HG03439 (cell line): ENCODE data around the gene MCC.

Source experiments
- ATAC-seq: cut with Tn5 transposase; IDR thresholded peaks from one replicate; pipeline ENCODE4 v1.9.1; 2021; ENCODE audit warnings: mild to moderate bottlenecking, moderate library complexity; ENCODE audit not compliant: unreplicated experiment

The MCC gene

DNA sequence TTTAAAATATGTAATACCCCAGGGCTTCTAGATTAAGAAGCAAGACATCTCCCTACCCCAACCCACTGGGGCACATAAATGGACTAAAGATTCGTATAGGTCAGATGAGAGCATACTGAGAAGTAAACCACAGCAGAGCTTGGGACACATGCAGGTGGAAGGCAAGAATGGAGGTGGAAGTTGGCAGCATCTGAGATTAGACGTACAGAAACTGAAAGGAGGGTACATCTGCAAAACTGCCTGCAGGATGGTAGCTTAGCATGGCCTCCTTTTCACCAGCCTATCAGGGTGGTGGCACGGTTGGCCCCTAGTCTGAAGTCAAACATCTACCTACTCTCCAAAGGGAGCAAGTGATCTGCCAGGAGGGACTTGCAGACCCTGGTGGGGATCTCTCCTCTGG is 235.2 kb downstream of the MCC start:
- no peak for ATAC-seq

GRCh38 chr5:113252066-113252465 is 236.2 kb downstream of the MCC start:
- ATAC-seq, result no peak

GRCh38 chr5:113250341-113250953 is 237.8 kb downstream of the MCC start:
- ATAC-seq, result no peak

DNA sequence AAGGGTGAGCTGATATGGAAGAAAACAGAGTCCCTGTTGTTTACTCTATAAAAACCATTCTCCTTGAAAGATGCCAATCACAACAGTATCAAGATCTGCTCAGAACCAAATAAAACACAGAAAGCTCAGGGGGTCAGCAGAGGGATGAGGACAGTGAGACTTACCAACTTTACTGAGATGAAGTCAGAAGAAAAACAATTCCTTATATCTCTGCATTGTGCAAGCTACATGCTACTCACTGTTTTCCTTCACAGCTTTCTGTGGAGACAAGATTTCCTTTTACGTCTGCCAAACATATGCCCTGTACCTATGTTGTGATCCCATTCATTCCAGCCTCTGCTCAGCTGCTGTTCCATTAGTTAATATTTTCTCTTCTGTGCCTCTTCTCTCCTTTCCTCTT is 239.0 kb downstream of the MCC start:
- ATAC-seq, result no peak

DNA sequence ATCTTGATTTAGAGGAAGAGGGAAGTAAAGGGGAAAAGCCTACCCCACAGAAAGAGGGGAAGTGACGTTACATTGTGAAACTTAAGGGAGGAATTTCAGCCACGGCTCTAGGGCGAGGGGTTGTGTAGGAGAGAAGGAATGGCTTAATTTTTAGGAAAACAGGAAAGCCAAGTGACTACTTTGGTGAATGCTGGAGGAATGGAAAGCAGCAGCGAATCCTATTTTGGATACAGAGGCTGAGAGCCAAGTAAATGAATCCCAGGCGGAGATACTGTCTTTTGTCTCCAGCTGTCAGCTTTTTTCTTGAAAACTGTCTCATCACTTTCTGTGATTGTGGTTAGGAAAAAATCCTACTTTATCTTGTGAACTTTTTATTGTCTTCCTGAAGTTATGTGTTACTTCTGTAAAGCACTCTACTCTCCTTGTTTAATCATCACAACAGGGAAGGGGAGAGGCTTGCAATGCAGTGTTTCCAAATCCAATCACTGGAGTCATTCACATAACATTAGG is 241.8 kb downstream of the MCC start:
- no peak for ATAC-seq

- no peak for ATAC-seq
Measured at GRCh38 chr5:113245427-113246225, 242.6 kb downstream of the MCC start.

- no peak for ATAC-seq
Measured at GRCh38 chr5:113244966-113245365, 243.3 kb downstream of the MCC start.

- no peak for ATAC-seq
Measured at GRCh38 chr5:113243349-113243664, 244.9 kb downstream of the MCC start.

- no peak for ATAC-seq
Measured at GRCh38 chr5:113242481-113243348, 245.5 kb downstream of the MCC start.

GRCh38 chr5:113240951-113241726 is 247.1 kb downstream of the MCC start:
- ATAC-seq, result no peak

DNA sequence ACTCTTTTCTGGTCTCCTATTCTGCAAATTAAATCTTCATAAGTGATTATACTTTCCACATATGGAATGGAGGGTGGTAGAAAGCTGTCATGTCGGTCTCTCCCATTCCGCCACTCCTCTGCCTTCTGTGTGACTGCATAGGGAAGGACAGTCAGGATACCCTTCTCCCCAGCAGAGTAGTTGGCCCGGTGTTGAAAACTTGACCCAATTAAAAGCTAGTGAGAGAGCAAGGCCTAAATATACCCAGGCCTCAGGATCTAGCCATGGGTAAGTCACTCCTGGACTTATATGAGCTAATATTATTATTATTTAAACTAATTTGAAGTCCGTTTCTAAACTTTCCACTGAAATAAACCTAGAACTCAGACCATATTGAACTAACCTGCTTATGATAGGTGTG is 248.2 kb downstream of the MCC start:
- no peak for ATAC-seq

DNA sequence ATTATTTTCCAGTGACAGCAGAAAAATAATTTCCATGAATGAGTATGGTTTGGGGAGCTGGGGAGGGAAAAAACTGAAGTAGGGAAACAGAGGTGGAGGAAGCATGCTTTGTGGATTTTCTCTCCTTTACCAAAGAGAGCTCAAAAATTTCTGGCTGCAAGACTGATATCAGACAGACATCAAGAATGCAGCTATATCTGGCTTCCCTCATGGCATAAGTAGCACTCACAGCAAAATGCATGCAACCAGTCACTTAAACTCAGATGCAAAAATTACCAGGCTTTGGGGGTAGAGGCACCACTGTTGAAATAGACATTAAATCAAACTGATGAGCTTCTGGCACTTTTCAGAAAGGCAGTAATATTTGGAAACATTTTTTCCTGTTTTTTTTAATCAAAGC is 250.4 kb downstream of the MCC start:
- ATAC-seq, result no peak

DNA sequence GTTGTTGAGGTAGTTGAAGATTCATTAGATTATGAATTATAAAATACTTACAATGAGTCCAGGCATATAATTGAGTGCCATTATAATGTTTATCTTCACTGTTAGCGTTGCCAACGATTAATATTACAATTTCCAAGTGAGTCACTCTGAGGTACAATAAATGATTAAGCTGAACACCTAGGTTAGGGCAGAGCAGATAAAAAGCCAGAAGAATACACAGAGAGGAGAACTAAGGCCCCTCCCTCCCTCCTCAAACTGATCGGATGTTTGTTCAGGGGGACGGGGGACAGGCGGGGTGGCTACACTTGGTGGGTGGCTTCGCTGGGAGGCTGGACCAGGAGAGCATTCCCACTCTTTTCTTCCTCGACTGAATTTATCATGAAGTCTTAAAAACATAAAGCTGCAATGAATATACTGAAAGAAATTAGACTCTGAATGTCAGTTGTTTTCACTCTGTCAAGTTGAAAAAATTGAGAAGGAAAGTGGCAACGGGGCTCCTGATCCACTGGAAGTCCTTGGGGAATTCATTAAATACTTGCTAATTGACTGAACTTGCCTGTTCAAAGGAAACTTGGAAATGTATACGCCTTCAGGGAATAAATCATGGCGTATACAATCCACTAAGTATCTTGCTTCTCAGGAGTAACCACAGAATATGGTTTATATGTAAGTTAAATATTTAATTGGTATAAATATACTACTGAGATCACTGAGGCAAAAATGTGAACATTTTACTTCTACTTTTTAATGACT is 251.5 kb downstream of the MCC start:
- ATAC-seq, result no peak

GRCh38 chr5:113235884-113236283 is 252.4 kb downstream of the MCC start:
- no peak for ATAC-seq

DNA sequence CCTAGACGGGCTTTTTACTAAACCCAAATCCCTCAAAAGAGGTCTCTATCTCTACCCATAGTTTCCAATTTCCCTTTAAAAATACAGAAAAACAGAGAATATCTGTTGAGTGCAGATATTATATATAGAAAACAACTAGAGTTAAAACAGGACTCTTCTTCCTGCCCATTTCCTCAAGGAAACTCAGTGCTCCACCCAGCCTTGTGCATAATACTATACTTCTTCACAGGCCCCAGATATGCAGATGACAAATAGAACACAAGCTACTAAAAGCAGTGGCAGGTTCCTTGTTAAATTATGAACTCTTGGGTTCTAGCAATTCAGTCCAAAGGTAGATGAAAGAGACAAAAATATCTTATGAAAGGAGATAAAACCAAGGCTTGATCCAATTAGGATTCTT is 253.7 kb downstream of the MCC start:
- no peak for ATAC-seq

DNA sequence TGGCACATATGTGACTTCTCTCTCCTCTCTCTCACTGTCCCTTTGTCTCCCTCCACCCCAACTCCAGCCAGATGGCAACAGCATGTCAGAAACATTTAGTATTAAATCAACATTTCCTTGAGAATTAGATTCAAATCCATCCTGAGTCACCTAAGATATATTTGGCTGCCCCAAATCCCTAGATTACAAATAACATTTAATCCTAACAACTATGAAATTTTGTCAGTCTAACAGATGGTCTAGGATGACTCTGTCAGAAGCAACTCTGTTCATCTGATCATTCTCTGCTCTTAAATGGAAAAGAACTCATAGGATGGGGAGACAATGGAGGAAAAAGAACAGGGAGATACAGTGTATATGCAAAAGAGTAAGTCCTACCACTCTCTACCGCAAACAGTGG is 254.6 kb downstream of the MCC start:
- no peak for ATAC-seq

DNA sequence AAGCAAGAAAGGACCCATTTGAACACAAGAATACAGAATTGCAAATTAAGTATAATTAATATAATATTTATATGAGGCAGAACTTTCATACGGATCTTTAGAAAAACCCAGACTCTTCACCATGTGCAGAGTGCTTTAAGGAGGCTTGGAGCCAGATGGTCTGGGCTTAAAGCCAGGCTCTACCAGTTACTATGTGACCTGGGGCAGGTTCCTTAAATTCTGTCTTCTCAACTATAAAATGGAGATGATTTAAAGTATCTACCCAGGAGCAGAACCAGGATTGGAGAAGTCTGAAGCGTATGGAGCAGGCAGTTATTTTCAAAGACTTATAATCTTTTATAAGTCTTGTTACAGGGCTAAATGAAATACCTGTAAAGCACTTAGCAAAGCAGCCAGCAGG is 255.6 kb downstream of the MCC start:
- ATAC-seq, result no peak

DNA sequence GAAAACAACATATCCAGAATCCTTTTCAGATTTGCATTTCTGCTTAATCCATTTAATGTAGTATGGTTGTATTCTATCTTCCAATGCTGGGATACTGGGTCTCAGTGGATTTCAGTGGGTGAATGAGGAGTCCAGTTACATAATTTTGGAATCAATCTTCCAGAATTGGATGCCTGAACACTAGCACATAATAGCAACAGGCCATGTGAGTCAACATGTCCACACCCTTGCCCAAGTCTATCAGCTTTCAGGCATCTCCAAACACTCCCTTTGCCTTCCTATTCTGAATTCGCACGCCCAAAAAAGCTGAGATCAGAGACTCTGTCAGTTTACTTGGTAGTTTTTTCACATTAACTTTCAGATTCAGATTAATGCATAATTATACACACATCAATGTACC is 256.0 kb downstream of the MCC start:
- no peak for ATAC-seq

- ATAC-seq, result no peak
Measured at GRCh38 chr5:113231653-113232000, 256.6 kb downstream of the MCC start.
